Measurements from ENCODE around the gene TCIRG1.

DNA sequence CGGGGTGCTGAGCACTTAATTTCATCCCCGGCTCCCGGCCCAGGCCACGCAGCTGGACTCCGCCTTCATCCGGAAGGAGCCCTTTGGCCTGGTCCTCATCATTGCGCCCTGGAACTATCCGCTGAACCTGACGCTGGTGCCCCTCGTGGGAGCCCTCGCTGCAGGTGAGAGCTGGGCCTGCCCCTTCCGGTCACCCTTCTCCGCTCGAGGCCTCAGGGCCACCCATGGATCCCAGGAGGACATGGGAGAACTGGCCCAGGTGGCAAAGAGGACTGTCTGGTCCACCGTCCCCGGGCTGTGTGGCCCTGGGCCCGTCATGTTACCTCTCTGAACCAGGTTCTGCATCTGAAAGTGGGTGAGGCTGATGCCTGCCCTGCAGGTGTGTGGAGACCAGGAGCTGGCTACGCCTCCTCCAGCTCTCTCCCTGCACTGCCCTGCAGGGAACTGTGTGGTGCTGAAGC lies 20.1 kb upstream of the TCIRG1 start:
- TF ChIP-seq, protein P1, sequence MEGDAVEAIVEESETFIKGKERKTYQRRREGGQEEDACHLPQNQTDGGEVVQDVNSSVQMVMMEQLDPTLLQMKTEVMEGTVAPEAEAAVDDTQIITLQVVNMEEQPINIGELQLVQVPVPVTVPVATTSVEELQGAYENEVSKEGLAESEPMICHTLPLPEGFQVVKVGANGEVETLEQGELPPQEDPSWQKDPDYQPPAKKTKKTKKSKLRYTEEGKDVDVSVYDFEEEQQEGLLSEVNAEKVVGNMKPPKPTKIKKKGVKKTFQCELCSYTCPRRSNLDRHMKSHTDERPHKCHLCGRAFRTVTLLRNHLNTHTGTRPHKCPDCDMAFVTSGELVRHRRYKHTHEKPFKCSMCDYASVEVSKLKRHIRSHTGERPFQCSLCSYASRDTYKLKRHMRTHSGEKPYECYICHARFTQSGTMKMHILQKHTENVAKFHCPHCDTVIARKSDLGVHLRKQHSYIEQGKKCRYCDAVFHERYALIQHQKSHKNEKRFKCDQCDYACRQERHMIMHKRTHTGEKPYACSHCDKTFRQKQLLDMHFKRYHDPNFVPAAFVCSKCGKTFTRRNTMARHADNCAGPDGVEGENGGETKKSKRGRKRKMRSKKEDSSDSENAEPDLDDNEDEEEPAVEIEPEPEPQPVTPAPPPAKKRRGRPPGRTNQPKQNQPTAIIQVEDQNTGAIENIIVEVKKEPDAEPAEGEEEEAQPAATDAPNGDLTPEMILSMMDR (IDR thresholded peaks at IDR 0.05; ENCODE audit: low read length) = no peak
- TF ChIP-seq EZH2 (optimal IDR thresholded peaks at IDR 0.05; ENCODE audit: low read depth, low read length) = no peak
- TF ChIP-seq EZH2phosphoT487 (IDR thresholded peaks at IDR 0.05; ENCODE audit: low read length) = no peak
